Smooth muscle cell (in vitro differentiated cells): Measurements from ENCODE around the gene GOLGA2. TPM values are rescaled to one million over a fixed set of nuclear protein-coding genes. Genes with fewer than 3 reads are reported as not detected.

ENCODE experiments used
- DNase-seq: peaks from one replicate; lab custom pipeline; 2025; ENCODE audit not compliant: unreplicated experiment; lab: John Stamatoyannopoulos, UW
- H2AFZ ChIP-seq: fragments of 200-600 bp; sonication (generic); 2 replicates; pipeline ENCODE4 v1.6.0; 2016; ENCODE audit warnings: antibody characterized with exemption, low read depth, mild to moderate bottlenecking
- H3F3A ChIP-seq: fragments of 200-600 bp; sonication (generic); 2 replicates; pipeline ENCODE4 v1.6.0; 2017; ENCODE audit warnings: antibody characterized with exemption, low read depth
- H3K27ac ChIP-seq: fragments of 200-600 bp; sonication (generic); 2 replicates; pipeline ENCODE4 v1.5.1; 2016; ENCODE audit warnings: low read depth, mild to moderate bottlenecking
- H3K27me3 ChIP-seq: fragments of 200-600 bp; sonication (generic); 2 replicates; pipeline ENCODE4 v1.6.1; 2016; ENCODE audit warnings: low read depth, mild to moderate bottlenecking
- H3K36me3 ChIP-seq: fragments of 200-600 bp; sonication (generic); 2 replicates; pipeline ENCODE4 v1.5.1; 2016; ENCODE audit warnings: low read depth
- H3K4me1 ChIP-seq: fragments of 200-600 bp; sonication (generic); 2 replicates; pipeline ENCODE4 v1.5.1; 2016; ENCODE audit warnings: low read depth
- H3K4me2 ChIP-seq: fragments of 200-600 bp; sonication (generic); 2 replicates; pipeline ENCODE4 v1.6.0; 2016; ENCODE audit warnings: mild to moderate bottlenecking
- H3K4me3 ChIP-seq: fragments of 200-600 bp; sonication (generic); 2 replicates; pipeline ENCODE4 v1.5.1; 2016; ENCODE audit warnings: mild to moderate bottlenecking
- H3K79me2 ChIP-seq: fragments of 200-600 bp; sonication (generic); 2 replicates; pipeline ENCODE4 v1.6.0; 2016; ENCODE audit warnings: low read depth, mild to moderate bottlenecking
- H3K9ac ChIP-seq: fragments of 200-600 bp; sonication (generic); 2 replicates; pipeline ENCODE4 v1.6.0; 2016; ENCODE audit warnings: low read depth
- H3K9me3 ChIP-seq: fragments of 200-600 bp; sonication (generic); replicated peaks from 2 replicates; pipeline ENCODE4 v1.5.1; 2016; ENCODE audit warnings: low read depth
- H4K20me1 ChIP-seq: fragments of 200-600 bp; sonication (generic); 2 replicates; pipeline ENCODE4 v1.6.0; 2016; ENCODE audit warnings: low read depth
- CTCF ChIP-seq: fragments of 200-600 bp; sonication (generic); IDR thresholded peaks from 2 replicates; pipeline ENCODE4 v1.5.1; 2017; ENCODE audit warnings: borderline replicate concordance, mild to moderate bottlenecking, antibody characterized with exemption; ENCODE audit not compliant: insufficient read depth, poor library complexity, severe bottlenecking
- WGBS: methylation state at CpG from one replicate; pipeline ENCODE4 v1.1.7; 2016; ENCODE audit warnings: low lambda C conversion rate; 5-methylcytosine and 5-hydroxymethylcytosine counted together
- polyA plus RNA-seq: library from polyadenylated mRNA; unstranded; fragments of >200 nt; fragmentation: Nextera tagmentation; extraction: Ambion mirVana; gene quantifications from 2 replicates; pipeline ENCODE4 v1.2.1, GENCODE V29; 2016
- total RNA-seq: library from RNA; depleted of rRNA; stranded (reverse); fragments of >200 nt; gene quantifications from 2 replicates; pipeline ENCODE4 v1.2.3, GENCODE V29; 2014

Gene GOLGA2
- total and polyA plus RNA-seq, 2 experiments from 2014 or later: 55.4 to 101 TPM

- Histone ChIP-seq H3K9me3 (no peaks in the 10 kb centered on the region), H3K27me3 (no peaks in the 10 kb centered on the region), H3K4me2 (no peak overlapping the region), H3F3A (no peaks in the 10 kb centered on the region), H3K4me3 (no peak overlapping the region), H2AFZ (no peak overlapping the region), H3K36me3 (no peaks in the 10 kb centered on the region), H3K9ac (no peak overlapping the region), H3K4me1 (no peaks in the 10 kb centered on the region), H3K79me2 (no peaks in the 10 kb centered on the region), H3K27ac (no peak overlapping the region), H4K20me1 (no peaks in the 10 kb centered on the region)
- 96% methylated on average over 19 of the region's 19 CpGs for WGBS
- no peak for TF ChIP-seq CTCF
- no peak for DNase-seq
These were observed 49.9 kb downstream of the GOLGA2 start for GRCh38 chr9:128225770-128226411.

- Histone ChIP-seq H3K9me3 (no peaks in the 10 kb centered on the region), H3K9ac (no peak overlapping the region), H3K4me3 (no peak overlapping the region), H3K36me3 (no peaks in the 10 kb centered on the region), H2AFZ (no peak overlapping the region), H3F3A (no peaks in the 10 kb centered on the region), H4K20me1 (no peaks in the 10 kb centered on the region), H3K27me3 (no peaks in the 10 kb centered on the region), H3K4me2 (no peak overlapping the region), H3K27ac (no peak overlapping the region), H3K4me1 (no peaks in the 10 kb centered on the region), H3K79me2 (no peaks in the 10 kb centered on the region)
- 96% methylated on average over 7 of the region's 7 CpGs for WGBS
- no peak for DNase-seq
- TF ChIP-seq CTCF: no peak
These were observed 50.9 kb downstream of the GOLGA2 start for GRCh38 chr9:128224877-128225276.

GRCh38 chr9:128222880-128223670 lies 52.7 kb downstream of the GOLGA2 start:
- no peaks in the 10 kb centered on the region for H3K9me3 ChIP-seq
- H3K36me3 ChIP-seq: no peaks in the 10 kb centered on the region
- no peak for DNase-seq
- peaks cover 4% of the 10 kb centered on the region for H3F3A ChIP-seq
- H3K4me3 ChIP-seq: no peak overlapping the region
- H3K27ac ChIP-seq: no peak overlapping the region
- H4K20me1 ChIP-seq: peaks cover 3% of the 10 kb centered on the region
- no peaks in the 10 kb centered on the region for H3K27me3 ChIP-seq
- no peak overlapping the region for H3K4me2 ChIP-seq
- WGBS: 96% methylated on average over 13 of the region's 13 CpGs
- no peak overlapping the region for H3K9ac ChIP-seq
- TF ChIP-seq CTCF: no peak
- peaks cover 5% of the 10 kb centered on the region for H3K4me1 ChIP-seq
- H2AFZ ChIP-seq: no peak overlapping the region
- no peaks in the 10 kb centered on the region for H3K79me2 ChIP-seq

- H3K9ac ChIP-seq: no peak overlapping the region
- no peak overlapping the region for H3K27ac ChIP-seq
- WGBS: 97% methylated on average over 10 of the region's 10 CpGs
- H4K20me1 ChIP-seq: peaks cover 5% of the 10 kb centered on the region
- H3K36me3 ChIP-seq: no peaks in the 10 kb centered on the region
- no peak for DNase-seq
- no peaks in the 10 kb centered on the region for H3K27me3 ChIP-seq
- H3F3A ChIP-seq: peaks cover 4% of the 10 kb centered on the region
- H3K9me3 ChIP-seq: no peaks in the 10 kb centered on the region
- no peaks in the 10 kb centered on the region for H3K79me2 ChIP-seq
- H3K4me3 ChIP-seq: no peak overlapping the region
- H3K4me2 ChIP-seq: no peak overlapping the region
- peaks cover 6% of the 10 kb centered on the region for H3K4me1 ChIP-seq
- no peak for TF ChIP-seq CTCF
- no peak overlapping the region for H2AFZ ChIP-seq
These were observed 53.8 kb downstream of the GOLGA2 start for GRCh38 chr9:128222026-128222425.
